HepG2 (cell line): ENCODE data around the gene PEAK3.

Source experiments
- POLR2A ChIP-seq, 2 experiments: IDR thresholded peaks; 2 replicates each; pipeline ENCODE4 v1.6.1; 2011; ENCODE audit warnings: low read depth in 2 of 2, low read length in 2 of 2, mild to moderate bottlenecking in 1 of 2, moderate library complexity in 1 of 2; ENCODE audit not compliant: insufficient read depth in 1 of 2
- TF ChIP-seq, protein P1 (sequence below): IDR thresholded peaks from 2 replicates; pipeline ENCODE4 v1.6.1; 2016

DNA sequence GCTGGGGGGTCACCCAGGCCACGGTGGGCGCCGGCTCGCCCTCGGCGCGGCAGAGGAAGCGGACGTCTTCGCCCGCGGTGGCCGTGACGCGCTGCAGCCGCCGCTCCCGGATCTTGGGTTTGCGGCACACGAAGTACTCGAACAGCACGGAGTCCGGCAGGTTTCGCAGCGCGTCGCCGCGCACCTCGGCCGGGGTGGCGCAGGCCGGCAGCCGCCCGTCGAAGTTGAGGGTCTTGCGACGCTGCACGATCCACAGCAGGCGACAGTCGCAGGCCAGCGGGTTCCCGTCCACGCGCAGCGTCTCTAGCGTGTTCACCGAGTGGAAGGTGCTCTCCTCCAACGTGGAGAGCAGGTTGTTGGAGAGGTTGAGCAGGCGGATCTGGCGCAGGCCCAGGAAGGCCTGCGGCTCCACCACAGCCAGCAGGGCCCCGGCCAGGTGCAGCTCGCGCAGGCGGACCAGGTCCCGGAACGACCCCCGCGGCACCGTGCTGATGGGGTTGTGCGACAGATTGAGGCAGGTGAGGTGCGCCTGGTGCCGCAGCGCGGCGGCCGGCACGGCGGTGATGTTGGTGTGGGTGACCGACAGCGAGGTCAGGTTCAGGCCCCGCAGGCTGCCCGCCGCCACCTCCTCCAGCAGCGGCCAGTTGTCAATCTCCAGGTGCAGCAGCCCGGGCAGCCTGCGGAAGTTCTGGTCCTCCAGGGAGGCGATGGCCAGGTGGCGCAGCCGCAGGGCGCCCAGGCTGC, 8.6 kb upstream of the PEAK3 start:
- TF ChIP-seq POLR2A (IDR thresholded peaks at IDR 0.05; ENCODE audit: insufficient read depth in 1 of 2, low read depth in 2 of 2, low read length in 2 of 2), result no peak
- TF ChIP-seq, protein P1, sequence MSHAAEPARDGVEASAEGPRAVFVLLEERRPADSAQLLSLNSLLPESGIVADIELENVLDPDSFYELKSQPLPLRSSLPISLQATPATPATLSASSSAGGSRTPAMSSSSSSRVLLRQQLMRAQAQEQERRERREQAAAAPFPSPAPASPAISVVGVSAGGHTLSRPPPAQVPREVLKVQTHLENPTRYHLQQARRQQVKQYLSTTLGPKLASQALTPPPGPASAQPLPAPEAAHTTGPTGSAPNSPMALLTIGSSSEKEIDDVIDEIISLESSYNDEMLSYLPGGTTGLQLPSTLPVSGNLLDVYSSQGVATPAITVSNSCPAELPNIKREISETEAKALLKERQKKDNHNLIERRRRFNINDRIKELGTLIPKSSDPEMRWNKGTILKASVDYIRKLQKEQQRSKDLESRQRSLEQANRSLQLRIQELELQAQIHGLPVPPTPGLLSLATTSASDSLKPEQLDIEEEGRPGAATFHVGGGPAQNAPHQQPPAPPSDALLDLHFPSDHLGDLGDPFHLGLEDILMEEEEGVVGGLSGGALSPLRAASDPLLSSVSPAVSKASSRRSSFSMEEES (CRISPR knock-in tag), result no peak
